Stimulated activated effector memory CD8-positive, alpha-beta T cell treated with anti-CD3 and anti-CD28 coated beads, Interleukin-12 subunit alpha, Interleukin-12 subunit beta, amount 100 ng/mL, for 72 hours (primary cell): ENCODE measurements around the gene DCHS1.

Experiments
- ATAC-seq: fragments of 150-1000 bp; cut with Tn5 transposase; 2 replicates; pipeline ENCODE4 v1.10.0; 2021
- DNase-seq, 2 donors: peaks; one replicate each; pipeline ENCODE4 v3.0.0; 2021 to 2022; ENCODE audit warnings: low spot score in 2 of 2
- H3K27ac Mint-ChIP-seq: one replicate; pipeline ENCODE4 v1.8.0; 2022; ENCODE audit warnings: mild to moderate bottlenecking, mixed read lengths
- H3K36me3 Mint-ChIP-seq: one replicate; pipeline ENCODE4 v1.8.0; 2022; ENCODE audit warnings: mild to moderate bottlenecking, mixed read lengths
- H3K4me1 Mint-ChIP-seq: one replicate; pipeline ENCODE4 v1.8.0; 2022; ENCODE audit warnings: mixed read lengths
- H3K4me3 Mint-ChIP-seq: one replicate; pipeline ENCODE4 v1.8.0; 2022; ENCODE audit warnings: mild to moderate bottlenecking, mixed read lengths
- H3K9me3 Mint-ChIP-seq: one replicate; pipeline ENCODE4 v1.8.0; 2022; ENCODE audit warnings: mixed read lengths

The DCHS1 gene

GRCh38 chr11:6681949-6682348 is 26.3 kb upstream of the DCHS1 start:
- H3K4me3 Mint-ChIP-seq = peak overlapping the region; percentile 99
- peaks cover 40% of the 10 kb centered on the region for H3K4me1 Mint-ChIP-seq
- ATAC-seq (no peak), DNase-seq (no peak)
- H3K36me3 Mint-ChIP-seq = peaks cover 57% of the 10 kb centered on the region
- peak overlapping the region; percentile 99 for H3K27ac Mint-ChIP-seq
- no peaks in the 10 kb centered on the region for H3K9me3 Mint-ChIP-seq

DNA sequence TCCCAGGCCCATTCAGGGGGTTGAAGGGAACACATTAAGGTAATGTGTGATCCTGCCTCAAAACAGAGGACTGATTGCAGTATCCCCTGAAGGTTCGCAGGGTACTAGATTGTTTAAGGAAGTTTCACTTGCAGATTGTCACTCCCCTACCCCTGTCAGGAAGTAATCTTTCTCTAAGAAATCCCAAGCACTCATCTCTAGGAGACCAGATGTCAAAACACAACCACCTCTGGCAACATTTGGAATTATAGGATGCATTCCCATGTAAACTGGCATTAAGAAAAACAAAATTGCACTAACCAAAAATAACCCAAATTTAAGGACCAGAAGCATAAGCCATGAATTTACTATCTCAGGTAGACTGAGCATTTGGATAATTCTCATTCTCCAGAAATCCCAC is 25.9 kb upstream of the DCHS1 start:
- Mint-ChIP-seq H3K27ac (peak overlapping the region; percentile 99), H3K4me1 (peaks cover 40% of the 10 kb centered on the region)

DNA sequence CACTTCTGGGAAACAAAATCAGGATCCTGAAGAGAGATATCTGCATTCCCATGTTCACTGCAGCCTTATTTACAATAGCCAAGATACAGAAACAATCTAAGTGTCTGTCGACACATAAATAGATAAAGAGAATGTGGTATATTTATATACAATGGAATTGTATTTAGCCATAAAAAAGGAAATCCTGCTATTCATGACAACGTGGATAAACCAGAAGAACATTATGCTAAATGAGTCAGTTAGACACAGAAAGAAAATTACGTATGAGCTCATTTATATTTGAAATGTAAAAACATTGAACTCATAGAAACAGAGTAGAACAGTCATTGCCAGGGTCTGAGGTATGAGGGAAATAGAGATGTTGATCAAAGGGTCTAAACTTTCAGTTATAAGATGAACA is 21.4 kb upstream of the DCHS1 start:
- DNase-seq = no peak
- ATAC-seq = no peak
- peaks cover 47% of the 10 kb centered on the region for H3K4me1 Mint-ChIP-seq
- no peaks in the 10 kb centered on the region for H3K9me3 Mint-ChIP-seq
- H3K4me3 Mint-ChIP-seq = no peak overlapping the region
- peaks cover 33% of the 10 kb centered on the region for H3K36me3 Mint-ChIP-seq
- no peak overlapping the region for H3K27ac Mint-ChIP-seq

More for the DNA sequence above, 25.9 kb upstream of the DCHS1 start:
- peaks cover 57% of the 10 kb centered on the region for H3K36me3 Mint-ChIP-seq
- peak overlapping the region; percentile 99 for H3K4me3 Mint-ChIP-seq
- H3K9me3 Mint-ChIP-seq = no peaks in the 10 kb centered on the region
- no peak for ATAC-seq
- DNase-seq = no peak

- Mint-ChIP-seq H3K4me3 (no peak overlapping the region), H3K4me1 (peaks cover 45% of the 10 kb centered on the region), H3K36me3 (peaks cover 11% of the 10 kb centered on the region), H3K27ac (no peak overlapping the region), H3K9me3 (no peaks in the 10 kb centered on the region)
- DNase-seq (no peak), ATAC-seq (no peak)
Observed at GRCh38 chr11:6674862-6675261, 19.3 kb upstream of the DCHS1 start.

DNA sequence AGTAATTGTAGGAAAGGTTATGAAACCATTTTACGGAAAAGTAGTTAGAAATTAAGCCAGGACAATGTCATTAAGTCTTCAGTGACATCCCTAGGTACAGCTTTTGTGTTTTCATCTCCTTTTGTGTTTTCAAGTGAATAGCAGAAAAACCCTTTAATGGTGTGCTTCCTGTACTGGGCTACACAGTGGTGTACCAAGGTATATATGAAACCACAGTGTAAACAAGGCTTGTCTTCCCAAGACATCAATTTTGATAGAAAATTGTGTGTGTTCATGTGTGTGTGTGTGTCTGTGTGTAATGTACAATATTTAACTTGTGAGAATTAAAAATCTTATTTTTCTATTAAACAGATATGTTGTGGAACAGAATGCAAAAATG is 18.6 kb upstream of the DCHS1 start:
- DNase-seq (no peak), ATAC-seq (no peak)
- Mint-ChIP-seq H3K9me3 (no peaks in the 10 kb centered on the region), H3K36me3 (peaks cover 4% of the 10 kb centered on the region), H3K27ac (no peak overlapping the region), H3K4me1 (peaks cover 43% of the 10 kb centered on the region), H3K4me3 (no peak overlapping the region)

- no peak overlapping the region for H3K4me3 Mint-ChIP-seq
- DNase-seq = no peak
- no peaks in the 10 kb centered on the region for H3K36me3 Mint-ChIP-seq
- H3K9me3 Mint-ChIP-seq = no peaks in the 10 kb centered on the region
- peak; percentile 47 for ATAC-seq
- H3K27ac Mint-ChIP-seq = no peak overlapping the region
- peaks cover 39% of the 10 kb centered on the region for H3K4me1 Mint-ChIP-seq
Observed at GRCh38 chr11:6673523-6674218, 18.1 kb upstream of the DCHS1 start.

DNA sequence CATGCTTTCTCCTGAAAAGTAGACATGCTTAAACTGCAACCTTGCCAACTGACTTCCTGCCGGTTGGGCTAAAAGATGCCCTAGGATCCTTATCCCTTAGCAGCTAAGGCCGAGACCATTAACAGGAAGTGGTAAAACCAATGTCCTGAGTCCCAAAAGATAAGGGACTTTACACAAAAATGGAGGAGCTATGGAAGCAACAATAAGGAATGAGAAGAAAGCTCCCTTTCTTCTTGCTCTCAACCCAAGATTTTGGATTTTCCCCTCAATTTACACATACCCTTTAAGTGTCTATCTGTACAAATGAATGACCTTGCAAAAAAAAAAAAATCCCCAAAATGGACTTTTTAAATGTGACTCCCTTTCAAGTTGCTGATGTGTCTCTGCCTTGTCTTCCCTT is 16.4 kb upstream of the DCHS1 start:
- Mint-ChIP-seq H3K9me3 (peaks cover 1% of the 10 kb centered on the region), H3K4me3 (no peak overlapping the region), H3K4me1 (peaks cover 51% of the 10 kb centered on the region), H3K27ac (no peak overlapping the region), H3K36me3 (no peaks in the 10 kb centered on the region)
- DNase-seq (no peak), ATAC-seq (no peak)

DNA sequence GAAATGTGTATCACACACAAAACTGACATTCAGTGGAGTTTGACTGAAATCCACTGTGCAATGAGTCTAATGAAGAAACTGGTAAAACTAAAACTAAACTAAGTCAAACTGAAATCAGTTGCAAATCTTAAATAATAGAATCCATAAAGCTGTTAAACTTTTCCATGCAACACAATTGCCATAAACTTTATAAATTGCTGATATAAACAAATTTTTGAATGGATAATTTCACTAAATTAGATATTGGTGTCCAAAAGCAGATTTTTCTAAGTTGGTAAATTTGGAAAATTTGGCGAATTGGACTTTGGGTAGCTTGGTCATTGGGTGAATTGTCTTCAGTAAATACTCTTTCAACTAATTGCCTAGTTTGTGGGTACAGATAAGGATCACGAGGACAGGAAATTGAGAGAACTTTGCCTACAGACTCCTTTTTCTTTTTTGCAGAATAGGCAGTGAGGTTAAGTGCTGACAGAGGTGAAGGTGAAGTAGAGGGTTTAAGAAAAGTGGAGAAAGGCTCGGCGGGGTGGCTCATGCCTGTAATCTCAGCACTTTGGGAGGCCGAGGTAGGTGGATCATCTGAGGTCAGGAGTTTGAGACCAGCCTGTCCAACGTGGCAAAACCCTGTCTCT is 14.7 kb upstream of the DCHS1 start:
- H3K4me3 Mint-ChIP-seq = peak overlapping the region; percentile 11
- H3K9me3 Mint-ChIP-seq = peaks cover 6% of the 10 kb centered on the region
- H3K27ac Mint-ChIP-seq = no peak overlapping the region
- H3K4me1 Mint-ChIP-seq = peaks cover 61% of the 10 kb centered on the region
- H3K36me3 Mint-ChIP-seq = no peaks in the 10 kb centered on the region
- ATAC-seq (no peak), DNase-seq (peak in 1 of 2 donors; percentile 45)

DNA sequence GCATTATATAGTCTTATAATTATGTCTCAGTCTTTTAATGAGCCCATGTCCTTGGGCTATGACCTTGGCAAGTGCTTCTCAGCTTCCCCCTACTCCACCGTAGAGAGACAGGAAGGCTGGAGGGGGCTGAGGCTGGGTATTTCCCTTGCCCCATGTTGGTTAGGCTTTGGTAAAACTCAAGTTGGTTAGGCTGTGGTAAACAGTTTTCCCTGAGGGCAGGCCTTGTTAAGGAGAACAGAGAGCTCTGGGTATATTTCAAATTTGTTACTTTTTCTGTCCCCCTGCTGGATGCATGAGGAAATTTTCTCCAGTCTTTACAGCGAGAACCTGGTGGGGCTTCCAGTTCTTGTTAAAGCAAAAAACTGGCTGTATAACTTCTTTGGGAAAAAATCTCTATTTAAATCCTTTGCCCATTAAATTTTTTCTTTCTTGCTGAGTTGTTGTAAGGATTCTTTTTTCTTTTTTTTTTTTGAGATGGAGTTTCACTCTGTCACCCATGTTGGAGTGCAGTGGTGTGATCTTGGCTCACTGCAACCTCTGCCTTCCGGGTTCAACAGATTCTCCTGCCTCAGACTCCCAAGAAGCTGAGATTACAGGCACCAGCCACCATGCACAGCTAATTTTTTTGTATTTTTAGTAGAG is 12.2 kb upstream of the DCHS1 start:
- no peaks in the 10 kb centered on the region for H3K36me3 Mint-ChIP-seq
- H3K9me3 Mint-ChIP-seq = peaks cover 6% of the 10 kb centered on the region
- H3K4me3 Mint-ChIP-seq = no peak overlapping the region
- peaks cover 61% of the 10 kb centered on the region for H3K4me1 Mint-ChIP-seq
- DNase-seq = peak in 1 of 2 donors; percentile 79
- peak; percentile 77 for ATAC-seq
- H3K27ac Mint-ChIP-seq = peak overlapping the region; percentile 7

DNA sequence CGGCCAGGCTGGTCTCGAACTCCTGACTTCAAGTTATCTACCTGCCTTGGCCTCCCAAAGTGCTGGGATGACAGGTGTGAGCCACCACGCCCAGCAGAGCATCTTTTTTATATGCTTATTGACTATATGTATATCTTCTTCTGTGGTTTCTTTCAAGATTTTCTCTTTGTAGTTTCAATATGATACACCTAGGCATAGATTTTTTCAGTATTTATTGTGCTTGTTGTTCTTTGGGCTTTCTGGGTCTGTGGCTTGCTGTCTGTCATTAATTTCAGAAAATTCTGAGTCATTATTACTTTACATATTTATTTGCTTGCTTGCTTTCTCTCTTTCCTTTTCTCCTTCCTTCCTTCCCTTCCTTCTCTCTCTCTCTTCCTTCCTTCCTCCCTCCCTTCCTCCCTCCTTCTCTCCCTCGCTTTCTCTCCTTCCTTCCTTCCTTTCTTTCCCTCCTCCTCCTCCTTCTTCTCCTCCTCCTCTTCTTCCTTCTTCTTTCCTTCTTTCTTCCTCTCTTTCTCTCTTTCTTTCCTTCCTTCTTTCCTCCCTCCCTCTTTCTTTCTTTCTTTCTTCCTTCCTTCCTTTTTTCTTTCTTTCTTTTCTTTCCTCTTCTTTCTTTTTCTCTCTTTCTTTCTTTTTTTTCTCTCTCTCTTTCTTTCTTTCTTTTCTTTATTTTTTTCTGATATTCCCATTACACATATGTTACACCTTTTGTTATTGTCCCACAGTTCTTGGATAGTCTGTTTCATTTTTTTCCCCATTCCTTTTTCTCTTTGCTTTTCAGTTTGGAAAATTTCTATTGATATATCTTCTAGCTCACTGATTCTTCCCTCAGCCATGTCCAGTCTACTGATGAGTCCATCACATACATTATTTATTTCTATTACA is 10.9 kb upstream of the DCHS1 start:
- ATAC-seq (peak; percentile 90), DNase-seq (peak in 1 of 2 donors; percentile 49)
- peak overlapping the region; percentile 35 for H3K27ac Mint-ChIP-seq
- H3K4me3 Mint-ChIP-seq = peak overlapping the region; percentile 11
- H3K9me3 Mint-ChIP-seq = peaks cover 6% of the 10 kb centered on the region
- H3K4me1 Mint-ChIP-seq = peaks cover 52% of the 10 kb centered on the region
- no peaks in the 10 kb centered on the region for H3K36me3 Mint-ChIP-seq

- Mint-ChIP-seq H3K4me1 (peaks cover 37% of the 10 kb centered on the region), H3K4me3 (no peak overlapping the region)
- ATAC-seq = no peak
Observed at GRCh38 chr11:6664551-6664950, 8.9 kb upstream of the DCHS1 start.

DNA sequence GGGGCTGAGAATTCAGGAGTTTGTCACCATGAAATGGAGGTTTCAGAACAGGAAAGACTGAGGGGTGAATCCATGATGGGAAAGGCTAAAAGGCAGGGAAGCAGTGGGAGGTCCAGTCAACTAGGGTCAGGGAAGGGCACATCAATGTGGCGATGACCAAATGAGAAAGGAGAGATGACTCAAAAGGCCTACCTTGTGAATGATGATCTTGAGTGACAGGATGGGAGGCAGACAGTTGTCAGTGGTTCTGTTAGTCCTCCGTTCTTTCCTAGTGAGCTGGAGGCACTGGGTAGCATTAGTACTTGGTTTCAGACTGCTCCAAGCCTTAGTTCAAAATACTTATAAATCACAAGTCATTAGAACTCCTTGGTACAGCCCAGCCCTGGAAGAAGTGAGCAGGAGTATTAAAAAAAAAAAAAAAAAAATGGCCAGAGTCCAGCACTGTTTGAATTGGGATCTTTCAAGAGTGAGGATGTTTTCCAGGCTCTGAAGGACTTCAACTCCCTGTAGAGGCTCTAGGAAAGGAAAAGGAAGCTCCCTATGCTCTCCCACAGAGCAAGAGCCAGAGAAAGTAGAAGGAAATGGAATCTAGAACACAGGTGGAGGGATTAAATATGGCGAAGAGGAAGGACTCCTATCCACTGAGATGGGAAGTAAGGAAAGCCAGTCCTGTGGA is 8.3 kb upstream of the DCHS1 start:
- H3K27ac Mint-ChIP-seq = no peak overlapping the region

More at GRCh38 chr11:6664551-6664950, 8.9 kb upstream of the DCHS1 start:
- peaks cover 6% of the 10 kb centered on the region for H3K9me3 Mint-ChIP-seq
- DNase-seq = no peak
- H3K27ac Mint-ChIP-seq = no peak overlapping the region
- H3K36me3 Mint-ChIP-seq = no peaks in the 10 kb centered on the region

GRCh38 chr11:6660712-6661111 is 5.1 kb upstream of the DCHS1 start:
- Mint-ChIP-seq H3K4me1 (peaks cover 25% of the 10 kb centered on the region), H3K36me3 (no peaks in the 10 kb centered on the region), H3K4me3 (no peak overlapping the region), H3K9me3 (no peaks in the 10 kb centered on the region), H3K27ac (no peak overlapping the region)
- ATAC-seq (no peak), DNase-seq (no peak)

More for the DNA sequence above, 8.3 kb upstream of the DCHS1 start:
- DNase-seq (peak in 1 of 2 donors; percentile 47), ATAC-seq (no peak)
- H3K9me3 Mint-ChIP-seq = peaks cover 6% of the 10 kb centered on the region
- H3K4me1 Mint-ChIP-seq = peaks cover 37% of the 10 kb centered on the region
- H3K36me3 Mint-ChIP-seq = no peaks in the 10 kb centered on the region
- H3K4me3 Mint-ChIP-seq = no peak overlapping the region

DNA sequence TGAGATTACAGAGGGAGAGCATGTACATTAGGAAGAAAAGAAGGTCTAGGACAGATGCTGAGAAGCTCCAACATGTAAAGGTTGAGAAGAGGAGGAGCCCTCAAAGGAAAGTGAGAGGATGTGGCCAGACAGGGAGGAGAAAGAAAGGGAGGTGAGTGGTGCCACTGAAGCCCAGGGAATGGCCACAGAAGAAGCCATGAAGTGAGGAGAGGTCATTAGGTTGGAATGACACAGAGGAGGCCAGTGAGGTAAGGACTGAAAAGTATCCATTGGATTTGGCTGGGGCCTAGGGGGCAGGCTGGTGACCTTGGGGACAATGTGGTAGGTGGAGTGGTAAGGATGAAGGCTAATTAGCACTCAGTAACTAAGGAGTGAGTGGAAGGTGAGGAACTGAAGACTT is 3.0 kb upstream of the DCHS1 start:
- Mint-ChIP-seq H3K36me3 (no peaks in the 10 kb centered on the region), H3K4me3 (no peak overlapping the region), H3K9me3 (no peaks in the 10 kb centered on the region), H3K27ac (no peak overlapping the region), H3K4me1 (peaks cover 19% of the 10 kb centered on the region)
- no peak for DNase-seq
- no peak for ATAC-seq

DNA sequence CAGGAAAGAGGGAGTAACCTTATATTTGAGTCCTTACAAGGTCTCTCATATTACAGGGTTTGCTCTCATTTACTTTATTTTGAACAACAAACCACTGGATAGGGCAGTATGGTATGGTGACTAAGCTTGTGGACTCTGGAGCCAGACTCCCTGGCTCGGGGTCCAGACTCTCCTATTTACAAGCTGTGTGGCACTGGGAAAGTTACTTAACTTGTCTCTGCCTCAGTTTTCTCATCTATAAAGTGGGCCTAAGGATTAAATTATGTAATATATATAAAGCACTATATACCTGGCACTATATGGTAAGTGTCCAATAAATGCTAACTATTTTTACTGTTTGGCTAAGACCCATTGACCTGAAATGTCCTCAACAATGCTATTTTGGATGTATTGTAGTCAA is 1.7 kb upstream of the DCHS1 start:
- DNase-seq (no peak), ATAC-seq (no peak)

More for the DNA sequence above, 1.7 kb upstream of the DCHS1 start:
- Mint-ChIP-seq H3K4me3 (no peak overlapping the region), H3K27ac (no peak overlapping the region), H3K9me3 (no peaks in the 10 kb centered on the region), H3K36me3 (no peaks in the 10 kb centered on the region), H3K4me1 (peaks cover 10% of the 10 kb centered on the region)
